Erythroblast (primary cell): ENCODE measurements around the gene ABO.

ENCODE experiments used
- GATA1 ChIP-seq: IDR thresholded peaks from 2 replicates; pipeline ENCODE4 v1.6.1; 2011; ENCODE audit warnings: low read depth, mild to moderate bottlenecking, control low read depth, low read length, moderate library complexity
- POLR2A ChIP-seq: IDR thresholded peaks from 2 replicates; pipeline ENCODE4 v1.6.1; 2011; ENCODE audit warnings: mild to moderate bottlenecking, low read length

GRCh38 chr9:133250741-133251170 is 24.2 kb downstream of the ABO start:
- TF ChIP-seq POLR2A (no peak), GATA1 (no peak)
